B cell (primary cell): ENCODE measurements around the gene GRM4. TPM values are rescaled to one million over a fixed set of nuclear protein-coding genes. Genes with fewer than 3 reads are reported as not detected.

Experiments
- ATAC-seq: fragments of 200-7000 bp; cut with Tn5 transposase; one replicate; pipeline ENCODE4 v1.10.0; 2021; ENCODE audit warnings: low read depth, mild to moderate bottlenecking, moderate number of reproducible peaks, moderate library complexity
- CTCF ChIA-PET: fragments of 350-600 bp; sonication (Branson Sonifier 250); formaldehyde crosslinking; loops from one replicate; lab custom pipeline; 2021; ENCODE audit warnings: antibody characterized with exemption, inconsistent platforms; lab: Charles Lee
- POLR2A ChIA-PET: fragments of 350-600 bp; sonication (Branson Sonifier 250); formaldehyde crosslinking; loops from one replicate; lab custom pipeline; 2021; ENCODE audit warnings: antibody characterized with exemption; lab: Charles Lee
- DNase-seq: peaks from one replicate; pipeline ENCODE4 v3.0.0; 2013
- H2AFZ ChIP-seq: 2 replicates; pipeline ENCODE4 v1.6.1; 2012; ENCODE audit warnings: mild to moderate bottlenecking, low read depth, low read length; ENCODE audit not compliant: insufficient read depth, poor library complexity, severe bottlenecking
- H3K27ac ChIP-seq, 2 donors: 1 replicate in 1 of 2; 2 replicates in 1 of 2; pipeline ENCODE4 v1.5.1; 2012 to 2013; ENCODE audit warnings: low read length in 2 of 2, mild to moderate bottlenecking in 2 of 2, moderate library complexity in 1 of 2
- H3K27me3 ChIP-seq, 4 experiments: fragments of 200-600 bp in 1 of 4; sonication (generic) in 1 of 4; replicated peaks in 1 of 4; 1 replicate in 2 of 4; 2 replicates in 2 of 4; pipeline versions ENCODE4 v1.6.1 to v1.7.0; 2013 to 2016; ENCODE audit warnings: low read length in 3 of 4, mild to moderate bottlenecking in 2 of 4, mixed read lengths in 1 of 4, moderate library complexity in 1 of 4; ENCODE audit not compliant: insufficient read depth in 4 of 4, control insufficient read depth in 3 of 4; ENCODE audit errors: control extremely low read depth in 1 of 4
- H3K36me3 ChIP-seq, 2 experiments: replicated peaks in 1 of 2; 1 replicate in 1 of 2; 2 replicates in 1 of 2; pipeline versions ENCODE4 v1.6.1 to v1.7.1; 2013; ENCODE audit warnings: low read length in 1 of 2; ENCODE audit not compliant: insufficient read depth in 2 of 2, control insufficient read depth in 1 of 2; ENCODE audit errors: control extremely low read depth in 1 of 2, extremely low read depth in 1 of 2
- H3K4me1 ChIP-seq, 2 donors: fragments of 200-600 bp in 1 of 2; sonication (generic) in 1 of 2; 1 replicate in 1 of 2; 2 replicates in 1 of 2; pipeline versions ENCODE4 v1.5.1 to v1.6.1; 2013 to 2017; ENCODE audit warnings: low read length in 2 of 2; ENCODE audit not compliant: control insufficient read depth in 2 of 2, insufficient read depth in 2 of 2
- H3K4me2 ChIP-seq: replicated peaks from 2 replicates; pipeline ENCODE3; 2012; ENCODE audit warnings: mild to moderate bottlenecking, low read depth, low read length; ENCODE audit not compliant: poor library complexity, severe bottlenecking
- H3K4me3 ChIP-seq, 5 experiments: fragments of 200-600 bp in 1 of 5; sonication (generic) in 1 of 5; 1 replicate in 3 of 5; 2 replicates in 2 of 5; pipeline versions ENCODE4 v1.5.1 to v1.7.0; 2011 to 2016; ENCODE audit warnings: low read length in 4 of 5, mild to moderate bottlenecking in 4 of 5, low read depth in 2 of 5, control low read depth in 1 of 5, moderate library complexity in 1 of 5; ENCODE audit not compliant: insufficient read depth in 1 of 5; ENCODE audit errors: control extremely low read depth in 1 of 5, extremely low read depth in 1 of 5
- H3K79me2 ChIP-seq: fragments of 200-600 bp; sonication (generic); one replicate; pipeline ENCODE4 v1.6.0; 2016; ENCODE audit warnings: low read length; ENCODE audit not compliant: control insufficient read depth, insufficient read depth
- H3K9ac ChIP-seq: fragments of 200-600 bp; sonication (generic); 2 replicates; pipeline ENCODE4 v1.6.1; 2017; ENCODE audit warnings: mild to moderate bottlenecking, low read length, moderate library complexity
- H3K9me3 ChIP-seq, 3 donors: one replicate each; pipeline versions ENCODE4 v1.6.1 to v1.7.1; 2013; ENCODE audit warnings: low read length in 2 of 3; ENCODE audit not compliant: control insufficient read depth in 2 of 3, insufficient read depth in 1 of 3; ENCODE audit errors: control extremely low read depth in 1 of 3
- H4K20me1 ChIP-seq: 2 replicates; pipeline ENCODE4 v1.6.0; 2012; ENCODE audit warnings: mild to moderate bottlenecking, low read length; ENCODE audit not compliant: insufficient read depth, control insufficient read depth, poor library complexity, severe bottlenecking
- H3K27ac Mint-ChIP-seq: one replicate; pipeline ENCODE4 v1.8.0; 2021; ENCODE audit warnings: mixed read lengths
- H3K27me3 Mint-ChIP-seq: one replicate; pipeline ENCODE4 v1.8.0; 2021; ENCODE audit warnings: mixed read lengths
- H3K4me1 Mint-ChIP-seq: one replicate; pipeline ENCODE4 v1.8.0; 2021; ENCODE audit warnings: mixed read lengths
- H3K4me3 Mint-ChIP-seq: one replicate; pipeline ENCODE4 v1.8.0; 2021; ENCODE audit warnings: mixed read lengths
- H3K9me3 Mint-ChIP-seq: one replicate; pipeline ENCODE4 v1.8.0; 2022; ENCODE audit warnings: mixed read lengths; ENCODE audit not compliant: insufficient read depth
- CTCF ChIP-seq: fragments of 200-600 bp; IDR thresholded peaks from one replicate; pipeline ENCODE4 v1.8.0; 2022; ENCODE audit warnings: antibody characterized with exemption, mild to moderate bottlenecking
- EZH2 ChIP-seq: IDR thresholded peaks from 2 replicates; pipeline ENCODE4 v1.6.1; 2012; ENCODE audit warnings: borderline replicate concordance, low read depth, mild to moderate bottlenecking, moderate library complexity, low read length; ENCODE audit not compliant: insufficient read depth, poor library complexity, severe bottlenecking
- WGBS: methylation state at CpG from one replicate; pipeline ENCODE4 v1.1.5; 2013; ENCODE audit warnings: missing lambda C conversion rate; ENCODE audit not compliant: insufficient coverage; 5-methylcytosine and 5-hydroxymethylcytosine counted together
- intact Hi-C: fragments of 100-400 bp; cut with micrococcal nuclease; formaldehyde crosslinking; loops from one replicate; pipeline ENCODE4 v1.10.0; 2022
- polyA plus RNA-seq: library from polyadenylated mRNA; depleted of rRNA; stranded (reverse); fragments of >200 nt; gene quantifications from 2 replicates; pipeline ENCODE4 v1.2.3, GENCODE V29; 2012
- total RNA-seq, 2 donors: library from RNA; stranded (reverse); fragments of 120-200 nt in 1 of 2; gene quantifications; 1 replicate in 1 of 2; 2 replicates in 1 of 2; pipeline versions ENCODE4 v1.2.3 to v1.2.4, GENCODE V29; 2013 to 2022

Gene GRM4
- total and polyA plus RNA-seq, 2 donors (not counting 1 experiment from before 2014, with no cell fraction given) = 0.04 TPM; not detected in 1

GRCh38 chr6:33998660-33999059 is 147.2 kb downstream of the GRM4 start:
- Histone ChIP-seq H2AFZ (no peak overlapping the region), H3K9me3 (peaks cover 0 to 14% (median 0%) of the 10 kb centered on the region in 3 donors), H3K27ac (no peak overlapping the region), H3K4me1 (no peaks in the 10 kb centered on the region), H3K4me2 (no peak overlapping the region), H3K27me3 (peaks cover 0 to 8% (median 0%) of the 10 kb centered on the region in 4 experiments), H4K20me1 (no peaks in the 10 kb centered on the region), H3K79me2 (no peaks in the 10 kb centered on the region), H3K4me3 (no peak overlapping the region), H3K36me3 (no peaks in the 10 kb centered on the region), H3K9ac (no peak overlapping the region)
- intact Hi-C loops = no loop called here
- Mint-ChIP-seq H3K9me3 (peaks cover 2% of the 10 kb centered on the region), H3K4me1 (no peaks in the 10 kb centered on the region), H3K27ac (no peak overlapping the region), H3K27me3 (peaks cover 32% of the 10 kb centered on the region), H3K4me3 (no peak overlapping the region)
- no peak for TF ChIP-seq EZH2
- TF ChIP-seq CTCF = no peak
- no peak for ATAC-seq
- POLR2A ChIA-PET = no interaction called here
- 100% methylated on average over 3 of the region's 5 CpGs for WGBS
- CTCF ChIA-PET = no interaction called here
- no peak for DNase-seq

GRCh38 chr6:33997265-33997664 is 148.6 kb downstream of the GRM4 start:
- H3K27me3 ChIP-seq = peaks cover 0 to 8% (median 0%) of the 10 kb centered on the region in 4 experiments
- no peak overlapping the region for H2AFZ ChIP-seq
- no peaks in the 10 kb centered on the region for H3K4me1 ChIP-seq
- peaks cover 0 to 10% (median 0%) of the 10 kb centered on the region in 3 donors for H3K9me3 ChIP-seq
- ATAC-seq (no peak), DNase-seq (no peak)
- no peak overlapping the region for H3K4me3 ChIP-seq
- H4K20me1 ChIP-seq = no peaks in the 10 kb centered on the region
- no peaks in the 10 kb centered on the region for H3K36me3 ChIP-seq
- peaks cover 38% of the 10 kb centered on the region for H3K27me3 Mint-ChIP-seq
- H3K4me3 Mint-ChIP-seq = no peak overlapping the region
- no peak overlapping the region for H3K27ac Mint-ChIP-seq
- H3K4me1 Mint-ChIP-seq = no peaks in the 10 kb centered on the region
- H3K9ac ChIP-seq = no peak overlapping the region
- peaks cover 2% of the 10 kb centered on the region for H3K9me3 Mint-ChIP-seq
- CTCF ChIA-PET = no interaction called here
- H3K27ac ChIP-seq = no peak overlapping the region
- H3K79me2 ChIP-seq = no peaks in the 10 kb centered on the region
- H3K4me2 ChIP-seq = no peak overlapping the region
- intact Hi-C loops = no loop called here
- no CpG with 5 or more reads among the region's 1 CpG for WGBS
- POLR2A ChIA-PET = no interaction called here
- TF ChIP-seq CTCF (no peak), EZH2 (no peak)
